IPS-15b (cell line): Measurements from ENCODE around the gene KIF3A.

Experiments
- H3K27me3 ChIP-seq: one replicate; pipeline ENCODE4 v1.6.1; 2013; ENCODE audit warnings: low read length; ENCODE audit not compliant: control insufficient read depth, insufficient read depth
- H3K36me3 ChIP-seq: one replicate; pipeline ENCODE4 v1.6.1; 2013; ENCODE audit warnings: low read length; ENCODE audit not compliant: control insufficient read depth, insufficient read depth
- H3K4me1 ChIP-seq: one replicate; pipeline ENCODE4 v1.6.1; 2013; ENCODE audit warnings: mild to moderate bottlenecking, low read length; ENCODE audit not compliant: control insufficient read depth, insufficient read depth
- H3K4me3 ChIP-seq: one replicate; pipeline ENCODE4 v1.5.1; 2013; ENCODE audit warnings: low read depth, low read length
- H3K9ac ChIP-seq: one replicate; pipeline ENCODE4 v1.6.1; 2013; ENCODE audit warnings: low read depth, mild to moderate bottlenecking, low read length
- H3K9me3 ChIP-seq: one replicate; pipeline ENCODE4 v1.6.1; 2013; ENCODE audit warnings: mild to moderate bottlenecking, low read length; ENCODE audit not compliant: control insufficient read depth, insufficient read depth

The KIF3A gene

DNA sequence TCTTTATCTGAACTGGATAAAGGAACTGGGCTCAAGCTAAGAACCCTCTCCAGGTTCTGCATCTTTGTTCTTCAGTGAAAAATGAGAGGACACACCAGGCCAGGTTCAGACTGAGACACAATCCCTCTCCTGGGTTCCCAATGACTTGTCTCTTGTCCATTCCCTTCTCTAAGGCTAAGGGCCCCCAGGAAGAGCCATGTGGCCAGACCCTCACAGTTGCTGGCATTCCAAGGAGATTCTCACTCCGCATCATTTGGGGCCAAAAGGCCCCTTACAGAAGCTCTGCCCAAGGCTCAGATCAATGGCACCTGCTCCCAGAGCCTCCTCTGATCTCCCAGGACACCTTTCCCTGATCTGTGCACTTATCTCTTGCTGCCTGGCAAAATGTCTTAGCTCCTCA is 58.6 kb downstream of the KIF3A start:
- Histone ChIP-seq H3K27me3 (no peaks in the 10 kb centered on the region), H3K9me3 (no peaks in the 10 kb centered on the region), H3K4me1 (no peaks in the 10 kb centered on the region), H3K36me3 (no peaks in the 10 kb centered on the region), H3K4me3 (no peak overlapping the region), H3K9ac (no peak overlapping the region)

DNA sequence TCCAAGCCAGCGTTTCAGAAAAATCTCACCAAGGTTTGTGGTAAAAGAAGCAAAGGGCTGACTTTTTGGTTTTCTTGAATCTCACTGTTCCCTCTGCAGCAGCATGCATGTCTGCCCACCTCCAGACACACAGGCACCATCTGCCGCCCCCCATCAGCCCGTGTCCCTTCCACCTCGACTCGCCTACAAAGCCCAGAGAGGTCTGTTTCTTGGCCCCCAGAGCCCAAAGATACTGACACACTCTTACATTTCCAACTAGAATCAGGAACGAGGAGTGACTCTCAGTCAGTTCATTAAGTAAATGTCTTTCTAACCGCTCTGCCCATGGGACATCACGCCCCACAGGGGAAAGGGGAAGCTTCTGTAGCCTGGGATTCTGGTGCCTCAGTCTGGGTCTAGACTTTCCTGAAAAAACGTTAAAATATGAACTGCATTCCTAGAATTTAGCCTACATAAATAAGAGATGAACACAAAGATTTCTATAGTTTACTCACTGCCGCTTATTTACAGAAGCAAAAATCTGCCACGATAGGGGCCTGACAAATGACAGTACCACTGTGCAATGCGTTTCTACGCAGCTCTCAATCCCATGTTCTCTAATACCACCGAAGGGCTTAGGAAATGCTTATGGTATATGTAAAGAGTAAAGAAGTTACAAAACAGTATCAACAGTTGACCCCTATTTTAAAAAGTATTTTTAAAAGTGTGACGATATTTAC is 59.5 kb downstream of the KIF3A start:
- Histone ChIP-seq H3K4me1 (no peaks in the 10 kb centered on the region), H3K27me3 (no peaks in the 10 kb centered on the region), H3K9me3 (no peaks in the 10 kb centered on the region), H3K36me3 (no peaks in the 10 kb centered on the region), H3K4me3 (no peak overlapping the region), H3K9ac (no peak overlapping the region)

DNA sequence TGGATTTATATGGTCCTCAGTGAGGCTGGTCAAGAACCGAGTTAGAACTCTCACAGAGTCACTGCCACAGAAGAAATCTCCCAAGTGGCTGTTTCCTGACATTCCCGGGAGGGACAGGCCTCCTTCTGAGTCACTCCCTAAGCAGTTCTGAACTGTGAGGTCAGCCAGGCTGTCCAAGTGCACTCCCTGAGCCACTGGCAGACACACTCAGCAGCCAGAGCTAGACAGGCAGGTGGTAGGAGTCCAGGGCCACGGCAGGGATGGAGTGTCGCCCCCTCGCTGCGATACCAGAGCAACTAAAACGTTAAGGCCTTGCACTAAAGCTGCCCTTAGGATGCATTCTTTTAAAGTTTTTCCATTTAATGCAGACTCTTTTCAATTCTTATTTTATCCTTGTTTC is 60.2 kb downstream of the KIF3A start:
- H3K27me3 ChIP-seq: no peaks in the 10 kb centered on the region
- H3K36me3 ChIP-seq: no peaks in the 10 kb centered on the region
- H3K9me3 ChIP-seq: no peaks in the 10 kb centered on the region
- no peak overlapping the region for H3K4me3 ChIP-seq
- H3K4me1 ChIP-seq: no peaks in the 10 kb centered on the region
- H3K9ac ChIP-seq: no peak overlapping the region

DNA sequence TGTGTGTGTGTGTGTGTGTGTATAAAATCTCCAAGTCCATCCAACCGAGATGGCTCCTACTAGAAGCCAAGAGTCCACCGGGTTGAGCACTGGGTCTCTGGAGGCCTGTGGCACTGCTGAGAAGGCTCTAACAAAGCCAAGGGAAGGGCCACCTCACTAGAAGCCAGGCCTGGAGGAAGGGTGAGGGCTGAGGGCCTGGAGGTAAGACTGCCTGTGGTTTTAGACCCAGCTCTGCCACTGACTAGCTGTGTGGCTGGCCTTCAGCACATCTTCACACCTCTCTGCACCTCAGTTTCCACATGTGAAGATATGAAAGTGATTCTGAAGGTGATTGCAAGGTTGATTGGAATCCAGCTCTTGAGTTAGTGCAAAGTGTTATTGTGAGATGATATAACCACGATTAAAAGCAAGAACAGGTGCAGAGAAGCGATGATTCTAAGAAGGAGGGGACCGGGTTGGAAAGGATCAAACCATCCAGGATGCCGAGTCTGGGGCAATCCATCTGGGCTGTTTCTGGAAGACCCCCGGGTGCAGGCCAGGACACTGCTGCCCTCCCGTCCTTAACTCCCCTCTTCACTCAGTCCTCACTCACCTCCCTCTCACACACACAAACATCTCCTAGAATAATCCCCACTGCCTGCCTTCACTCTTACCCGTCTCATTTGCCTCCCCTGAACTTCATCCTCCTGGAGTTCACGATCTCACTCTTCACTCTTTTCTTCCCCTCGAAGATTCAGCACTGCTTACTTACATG is 61.2 kb downstream of the KIF3A start:
- Histone ChIP-seq H3K27me3 (no peaks in the 10 kb centered on the region), H3K9ac (no peak overlapping the region), H3K9me3 (no peaks in the 10 kb centered on the region), H3K4me3 (no peak overlapping the region), H3K4me1 (no peaks in the 10 kb centered on the region), H3K36me3 (no peaks in the 10 kb centered on the region)

DNA sequence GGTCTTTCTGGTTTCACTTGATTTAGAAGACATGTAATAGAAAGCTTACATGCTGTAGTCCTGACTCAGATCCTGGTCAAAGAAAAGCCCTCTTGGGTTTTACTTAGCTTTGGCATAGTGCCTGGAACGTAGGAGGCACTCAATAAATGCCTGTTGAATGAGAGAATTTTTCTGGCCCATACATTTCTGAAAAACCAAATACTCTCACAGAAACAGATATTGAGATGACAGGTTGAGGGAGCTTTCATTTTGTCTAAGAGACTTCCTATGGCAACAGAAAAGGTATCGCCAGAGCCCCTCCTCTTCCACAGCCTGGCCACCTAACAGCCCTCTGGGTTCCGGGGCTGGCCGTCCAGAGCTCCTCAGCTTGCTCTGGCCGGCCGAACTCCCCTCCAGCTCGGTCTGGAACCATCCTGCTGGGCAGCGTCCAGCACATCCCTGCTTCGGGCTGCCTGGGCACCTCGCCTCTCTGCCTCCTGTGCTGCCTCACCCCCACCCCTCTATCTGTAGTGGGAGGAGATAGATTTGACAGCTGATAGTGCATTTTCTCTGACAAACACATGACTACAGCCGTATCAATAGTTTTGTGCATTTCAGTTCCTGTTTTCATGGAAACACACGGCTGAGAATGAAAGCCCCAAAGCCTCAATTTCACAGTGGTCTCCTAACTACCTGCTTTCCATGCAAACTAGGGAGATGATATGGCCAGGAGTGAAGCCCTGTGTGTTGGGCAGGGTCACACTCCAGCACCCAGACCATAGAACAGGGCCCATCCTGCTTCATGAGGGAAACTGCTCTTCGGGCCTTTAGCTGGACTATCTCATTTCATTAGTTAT is 62.5 kb downstream of the KIF3A start:
- no peak overlapping the region for H3K9ac ChIP-seq
- H3K27me3 ChIP-seq: no peaks in the 10 kb centered on the region
- H3K4me1 ChIP-seq: no peaks in the 10 kb centered on the region
- H3K4me3 ChIP-seq: no peak overlapping the region
- no peaks in the 10 kb centered on the region for H3K9me3 ChIP-seq
- no peaks in the 10 kb centered on the region for H3K36me3 ChIP-seq

DNA sequence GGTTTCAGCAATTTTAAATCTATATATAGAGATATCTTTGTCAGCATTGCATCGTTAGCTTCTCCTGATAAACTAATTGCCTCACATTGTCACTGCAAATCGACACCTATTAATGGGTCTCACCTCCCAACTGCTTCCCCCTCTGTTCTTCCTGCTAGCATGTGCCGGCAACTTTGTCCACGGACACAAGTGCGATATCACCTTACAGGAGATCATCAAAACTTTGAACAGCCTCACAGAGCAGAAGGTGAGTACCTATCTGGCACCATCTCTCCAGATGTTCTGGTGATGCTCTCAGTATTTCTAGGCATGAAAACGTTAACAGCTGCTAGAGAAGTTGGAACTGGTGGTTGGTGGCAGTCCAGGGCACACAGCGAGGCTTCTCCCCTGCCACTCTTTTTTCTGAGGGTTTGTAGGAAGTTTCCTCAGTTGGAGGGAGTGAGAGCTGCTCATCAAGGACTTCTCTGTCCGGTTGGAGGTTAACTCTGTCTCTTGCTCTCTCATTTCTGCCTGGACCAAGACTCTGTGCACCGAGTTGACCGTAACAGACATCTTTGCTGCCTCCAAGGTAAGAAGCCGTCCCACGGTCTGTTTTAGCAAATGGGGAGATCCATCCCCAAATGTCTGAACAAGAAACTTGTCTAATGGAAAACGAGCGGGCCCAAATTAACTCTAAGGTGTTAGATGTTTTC is 63.3 kb downstream of the KIF3A start, which contains the start of gene IL4:
TSS of gene IL4 (plus strand) at position 51 of the 692 bp plus-strand sequence. CDS start at position 113, 62 bp downstream.
- Histone ChIP-seq H3K4me1 (no peaks in the 10 kb centered on the region), H3K9me3 (no peaks in the 10 kb centered on the region), H3K27me3 (no peaks in the 10 kb centered on the region), H3K4me3 (no peak within 1 kb of the TSS), H3K36me3 (no peaks in the 10 kb centered on the region), H3K9ac (no peak within 1 kb of the TSS)

DNA sequence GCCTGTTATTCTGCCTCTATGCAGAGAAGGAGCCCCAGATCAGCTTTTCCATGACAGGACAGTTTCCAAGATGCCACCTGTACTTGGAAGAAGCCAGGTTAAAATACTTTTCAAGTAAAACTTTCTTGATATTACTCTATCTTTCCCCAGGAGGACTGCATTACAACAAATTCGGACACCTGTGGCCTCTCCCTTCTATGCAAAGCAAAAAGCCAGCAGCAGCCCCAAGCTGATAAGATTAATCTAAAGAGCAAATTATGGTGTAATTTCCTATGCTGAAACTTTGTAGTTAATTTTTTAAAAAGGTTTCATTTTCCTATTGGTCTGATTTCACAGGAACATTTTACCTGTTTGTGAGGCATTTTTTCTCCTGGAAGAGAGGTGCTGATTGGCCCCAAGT is 63.9 kb downstream of the KIF3A start:
- Histone ChIP-seq H3K9ac (no peak overlapping the region), H3K36me3 (no peaks in the 10 kb centered on the region), H3K4me1 (no peaks in the 10 kb centered on the region), H3K9me3 (no peaks in the 10 kb centered on the region), H3K4me3 (no peak overlapping the region), H3K27me3 (no peaks in the 10 kb centered on the region)

DNA sequence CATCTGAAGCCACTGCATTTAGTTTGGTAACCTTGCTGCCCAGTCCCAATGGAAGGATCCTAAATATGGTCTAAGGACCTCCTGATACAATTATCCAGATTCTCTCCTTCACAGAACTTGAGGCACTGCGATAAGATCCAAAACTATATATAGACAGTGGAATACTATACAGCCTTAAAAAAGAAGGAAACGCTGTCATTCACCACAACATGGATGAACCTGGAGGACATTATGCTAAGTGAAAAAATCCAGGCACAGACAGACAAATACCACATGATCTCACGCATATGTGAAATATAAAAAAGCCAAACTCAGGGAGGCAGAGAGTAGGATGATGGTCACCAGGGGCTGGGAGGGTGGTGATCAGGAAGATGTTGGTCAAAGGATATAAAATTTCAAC is 66.3 kb downstream of the KIF3A start:
- no peaks in the 10 kb centered on the region for H3K27me3 ChIP-seq
- no peaks in the 10 kb centered on the region for H3K9me3 ChIP-seq
- no peaks in the 10 kb centered on the region for H3K4me1 ChIP-seq
- no peak overlapping the region for H3K9ac ChIP-seq
- no peak overlapping the region for H3K4me3 ChIP-seq
- H3K36me3 ChIP-seq: no peaks in the 10 kb centered on the region

DNA sequence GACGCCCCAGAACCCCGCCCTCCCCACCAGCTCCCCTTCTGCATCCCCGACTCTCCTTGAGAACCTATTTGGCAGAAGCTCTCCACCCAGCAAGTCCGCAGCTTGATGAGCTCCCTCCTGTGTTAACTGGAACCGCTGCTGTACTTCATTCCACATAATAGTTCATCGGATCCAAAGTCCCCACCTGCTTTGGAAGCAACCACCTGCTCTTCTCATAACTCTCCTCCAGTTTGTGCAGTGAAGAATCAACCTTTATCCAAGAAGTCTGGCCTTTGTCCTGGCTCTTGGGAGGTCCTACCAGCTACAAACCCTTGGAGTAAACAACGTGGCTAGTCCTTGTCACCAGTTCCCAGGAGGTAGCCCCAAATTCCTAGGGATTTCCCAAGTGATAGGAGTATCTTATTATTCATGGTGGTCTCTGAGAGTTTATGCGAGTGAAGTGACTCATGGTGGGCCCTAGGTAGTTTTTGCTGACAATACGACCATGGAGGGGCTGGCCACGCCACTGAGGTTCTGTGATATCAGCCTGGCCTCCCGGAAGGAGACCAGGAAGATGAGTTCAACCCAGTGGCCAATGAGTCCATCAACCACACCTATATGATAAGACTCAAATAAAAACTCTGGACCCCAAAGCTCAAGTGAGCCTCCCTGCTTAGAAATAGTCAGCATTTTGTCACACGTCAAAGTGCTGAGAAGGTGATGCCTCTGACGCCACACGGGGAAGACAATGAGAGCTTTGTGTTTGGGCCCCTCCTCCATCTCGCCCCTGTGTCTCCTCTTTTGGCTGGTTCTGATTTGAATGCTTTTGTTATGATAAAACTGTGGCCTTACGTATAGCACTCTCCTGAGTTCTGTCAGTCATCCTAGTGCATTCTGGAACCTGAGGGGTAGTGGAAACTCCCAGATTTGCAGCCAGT is 67.1 kb downstream of the KIF3A start:
- H3K9me3 ChIP-seq: no peaks in the 10 kb centered on the region

DNA sequence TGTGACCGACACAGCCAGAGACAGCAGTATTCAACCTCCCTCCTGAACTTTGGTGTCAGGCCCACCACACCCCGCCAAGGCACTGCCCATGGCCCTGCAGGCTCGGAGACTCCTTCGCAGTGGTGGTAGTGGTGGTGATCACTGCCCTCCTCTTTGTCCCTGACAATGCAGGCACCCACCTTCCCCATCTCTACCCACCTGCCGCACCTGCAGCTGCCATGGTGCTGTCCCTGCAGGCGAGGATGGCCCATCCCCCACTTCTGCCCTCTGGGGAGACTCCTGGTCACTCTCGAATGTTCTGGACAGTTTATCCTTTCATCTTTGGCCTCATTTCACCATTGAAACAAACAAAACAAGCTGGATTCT is 67.9 kb downstream of the KIF3A start:
- Histone ChIP-seq H3K36me3 (no peaks in the 10 kb centered on the region), H3K9ac (no peak overlapping the region), H3K4me3 (no peak overlapping the region), H3K9me3 (no peaks in the 10 kb centered on the region), H3K4me1 (no peaks in the 10 kb centered on the region), H3K27me3 (no peaks in the 10 kb centered on the region)

More for the DNA sequence above, 67.1 kb downstream of the KIF3A start:
- Histone ChIP-seq H3K36me3 (no peaks in the 10 kb centered on the region), H3K4me1 (no peaks in the 10 kb centered on the region), H3K4me3 (no peak overlapping the region), H3K9ac (no peak overlapping the region), H3K27me3 (no peaks in the 10 kb centered on the region)
